Uterus (tissue), 2 donors: ENCODE data around the gene SOHLH2.

Source experiments
- CTCF ChIP-seq, 4 experiments: fragments of 200-600 bp in 2 of 4; fragments of 450-650 bp in 2 of 4; sonication (generic) in 2 of 4; IDR thresholded peaks; one replicate each; pipeline ENCODE4 v1.5.1; 2016 to 2019; ENCODE audit warnings: antibody characterized with exemption in 4 of 4, mild to moderate bottlenecking in 2 of 4, moderate library complexity in 1 of 4
- POLR2A ChIP-seq, 2 donors: fragments of 450-650 bp; IDR thresholded peaks; one replicate each; pipeline ENCODE4 v1.6.1; 2016; ENCODE audit warnings: antibody characterized with exemption in 2 of 2, mild to moderate bottlenecking in 1 of 2, moderate library complexity in 1 of 2

DNA sequence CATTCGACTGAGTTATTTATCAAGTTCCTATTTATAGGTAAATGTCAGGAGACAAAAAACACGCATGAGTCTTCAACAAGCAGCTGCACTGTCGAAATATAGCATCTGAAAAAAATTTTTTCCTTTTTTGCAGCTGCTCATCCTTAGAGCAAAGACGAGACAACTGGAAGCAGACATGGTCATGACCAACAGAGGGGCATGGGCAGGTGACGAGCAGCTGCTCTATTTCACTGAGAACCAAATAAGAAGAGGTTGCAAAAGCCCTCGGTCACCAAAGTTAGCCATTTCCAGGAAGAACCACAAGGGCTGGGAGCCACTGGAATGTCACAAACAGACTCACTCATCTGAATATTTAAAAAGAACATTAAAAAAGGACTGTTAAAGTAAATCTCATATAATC is 22.2 kb downstream of the SOHLH2 start:
- TF ChIP-seq CTCF (IDR thresholded peaks at IDR 0.05): no peak
- no peak for TF ChIP-seq POLR2A (IDR thresholded peaks at IDR 0.05)
